ENCODE data around the gene THSD4.
"Not testable (repeated sequence)": the region's sequence is repeated elsewhere in the genome, so short reads cannot be mapped to it uniquely, and the experiment has no call there.

Gene THSD4

DNA sequence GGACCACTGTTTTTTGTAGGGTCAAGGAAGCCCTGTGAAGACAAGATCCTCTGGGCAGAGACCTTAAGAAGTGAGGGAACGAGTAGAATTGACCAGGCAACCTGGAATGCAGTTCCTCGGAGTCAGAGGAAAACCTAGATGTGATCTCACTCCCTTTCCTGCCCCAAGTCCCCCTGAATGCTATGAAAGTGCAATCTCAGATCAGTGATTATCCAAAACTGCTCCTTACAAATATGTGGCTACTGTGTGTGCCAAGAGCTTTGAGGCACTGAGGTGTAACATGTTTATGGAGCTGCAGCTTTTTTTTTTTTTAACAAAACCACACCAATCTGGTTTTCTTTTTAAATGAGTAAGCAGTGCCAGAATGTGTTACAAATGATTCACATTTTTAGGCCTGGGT, 35.8 kb downstream of the THSD4 start:
- no peak for DNase-seq

DNA sequence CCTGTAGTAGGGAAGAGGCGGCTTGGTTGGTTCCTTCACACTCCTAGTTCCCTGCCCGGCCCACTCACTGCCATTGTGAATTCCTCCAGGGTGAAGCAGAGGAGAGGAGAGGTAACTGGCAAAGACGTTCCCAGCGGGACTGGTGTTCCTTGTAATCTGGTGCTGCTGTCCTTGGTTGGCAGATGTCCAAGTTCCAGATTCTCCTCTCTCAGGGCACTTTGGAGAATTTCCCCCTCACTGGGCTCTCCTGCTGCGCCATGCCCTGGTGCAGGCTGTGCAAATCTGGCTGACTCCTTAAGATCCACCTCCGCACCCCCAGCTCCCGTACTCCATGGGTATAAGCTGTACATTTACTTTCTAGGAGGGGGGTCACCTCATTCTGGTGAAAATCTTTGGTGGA, 37.3 kb downstream of the THSD4 start:
- DNase-seq = no peak

DNA sequence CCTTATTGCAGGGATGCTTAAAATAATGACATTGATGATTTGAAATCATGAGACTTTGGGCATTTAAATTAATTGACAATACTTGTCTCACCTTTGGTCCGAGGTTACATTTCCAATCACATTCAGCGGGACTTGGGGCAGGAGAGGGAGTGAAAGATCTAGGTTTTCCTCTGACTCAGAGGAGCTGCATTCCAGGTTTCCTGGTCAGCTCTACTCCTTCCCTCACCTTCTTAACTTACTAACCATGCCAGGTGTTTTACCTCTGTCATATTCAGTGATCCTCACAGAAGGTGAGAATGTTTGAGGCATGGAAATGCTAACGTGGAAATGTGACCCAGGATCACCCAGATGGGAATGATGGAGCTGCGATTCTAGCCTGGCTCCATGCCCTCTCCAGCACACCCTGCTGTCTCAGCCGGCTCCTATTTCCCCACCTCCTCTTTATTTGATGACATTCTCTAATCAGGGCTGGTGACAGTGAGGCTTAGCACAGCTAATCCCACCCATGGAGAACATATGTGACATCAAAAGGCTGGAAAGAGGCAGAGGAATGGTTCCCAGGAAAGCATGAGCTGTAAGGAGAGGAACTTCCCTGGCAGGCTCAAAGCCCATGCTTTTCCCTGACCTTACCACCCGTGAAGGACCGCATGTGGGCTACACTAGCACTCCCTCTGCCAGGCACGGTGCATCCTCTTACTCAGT, 38.7 kb downstream of the THSD4 start:
- no peak for DNase-seq

DNA sequence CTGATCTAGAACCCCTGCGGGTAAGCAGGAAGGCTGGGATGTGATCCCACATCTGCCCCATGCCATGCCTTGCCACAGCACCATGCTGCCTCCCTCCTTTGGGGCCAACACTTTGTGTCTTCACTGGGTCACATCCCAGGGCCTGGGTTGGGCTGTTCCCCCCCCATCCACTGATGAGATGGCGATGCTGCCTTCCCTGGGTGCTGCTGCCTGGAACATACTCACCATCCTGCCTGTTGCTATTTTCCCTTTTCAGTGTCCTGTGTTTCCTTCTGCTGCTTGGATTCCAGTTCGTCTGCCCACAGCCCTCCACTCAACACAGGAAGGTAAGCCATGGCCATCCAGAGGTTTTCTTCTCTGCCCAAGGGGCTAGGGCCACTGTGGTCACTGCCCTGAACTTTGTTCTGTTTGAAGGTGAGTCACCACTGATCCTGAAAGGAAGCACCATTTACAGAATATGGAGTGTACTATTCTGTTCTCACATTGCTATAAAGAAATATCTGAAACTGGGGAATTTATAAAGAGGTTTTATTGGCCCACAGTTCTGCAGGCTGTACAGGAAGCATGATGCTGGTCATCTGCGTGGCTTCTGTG, 39.4 kb downstream of the THSD4 start:
- no peak for DNase-seq

DNA sequence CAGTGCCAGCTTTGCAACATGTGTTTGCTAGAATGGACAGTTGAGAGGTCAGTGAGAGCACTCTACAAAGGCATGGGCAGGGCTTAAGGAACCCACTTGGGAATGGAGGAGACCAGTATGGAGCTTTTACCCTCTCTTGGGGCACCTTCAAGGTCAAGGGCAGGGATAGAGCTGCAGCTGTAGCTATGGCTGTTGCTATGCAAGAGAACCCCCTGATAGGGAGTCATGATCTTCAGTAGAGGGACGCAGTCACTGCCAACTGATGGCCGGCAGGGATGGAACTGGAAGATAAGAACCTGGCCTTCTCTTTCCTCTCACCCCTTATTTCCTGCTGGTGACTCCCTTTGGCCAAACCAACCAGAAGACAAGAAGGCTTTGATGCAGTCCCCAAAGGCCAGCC, 40.3 kb downstream of the THSD4 start:
- DNase-seq = no peak

DNA sequence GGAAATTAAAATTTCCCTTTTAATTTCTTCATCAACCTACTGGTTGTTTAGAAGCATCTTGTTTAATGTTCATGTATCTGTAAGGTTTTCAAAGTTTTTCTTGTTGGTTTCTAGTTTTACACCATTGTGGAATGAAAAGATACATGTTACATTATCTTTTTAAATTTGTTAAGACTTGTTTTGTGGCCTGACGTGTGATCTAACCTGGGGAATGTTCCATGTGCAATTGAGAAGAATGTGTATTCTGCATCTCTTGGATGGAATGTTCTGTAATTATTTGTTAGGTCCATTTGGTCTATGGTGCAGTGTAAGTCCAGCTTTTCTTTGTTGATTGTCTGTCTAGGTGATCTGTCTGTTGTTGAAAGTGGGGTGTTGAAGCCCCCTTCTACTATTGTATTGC, 45.7 kb downstream of the THSD4 start:
- DNase-seq = no peak

DNA sequence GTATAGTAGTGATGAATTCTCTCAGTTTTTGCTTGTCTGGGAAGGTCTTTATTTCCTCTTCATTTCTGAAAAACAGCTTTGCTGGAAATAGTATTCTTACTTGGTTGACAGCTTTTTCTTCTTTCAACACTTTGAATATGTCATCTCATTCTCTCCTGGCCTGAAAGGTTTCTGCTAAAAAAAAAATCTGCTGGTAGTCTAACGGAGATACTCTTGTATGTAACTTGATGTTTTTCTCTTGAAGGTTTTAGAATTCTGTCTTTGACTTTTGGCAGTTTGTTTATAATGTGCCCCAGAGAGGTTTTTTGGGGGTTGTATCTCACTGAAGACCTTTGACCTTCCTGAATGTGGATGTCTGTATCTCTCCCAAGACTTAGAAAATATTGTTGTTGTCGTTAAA, 47.0 kb downstream of the THSD4 start:
- no peak for DNase-seq

DNA sequence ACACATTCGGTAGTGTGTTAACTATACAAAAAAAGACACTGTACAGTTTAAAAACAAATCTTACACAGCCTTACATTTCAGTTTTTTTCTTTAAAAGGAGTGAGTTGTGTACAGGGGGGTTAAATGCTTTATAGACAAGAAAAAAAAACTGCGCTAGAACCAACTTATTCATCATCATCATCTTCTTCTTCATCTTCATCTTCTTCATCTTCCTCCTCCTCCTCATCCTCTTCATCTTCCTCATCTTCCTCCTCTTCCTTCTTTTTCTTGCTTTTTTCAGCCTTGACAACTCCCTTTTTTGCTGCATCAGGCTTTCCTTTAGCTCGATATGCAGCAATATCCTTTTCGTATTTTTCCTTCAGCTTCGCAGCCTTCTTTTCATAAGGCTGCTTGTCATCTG, 49.3 kb downstream of the THSD4 start:
- not testable (repeated sequence) for DNase-seq

DNA sequence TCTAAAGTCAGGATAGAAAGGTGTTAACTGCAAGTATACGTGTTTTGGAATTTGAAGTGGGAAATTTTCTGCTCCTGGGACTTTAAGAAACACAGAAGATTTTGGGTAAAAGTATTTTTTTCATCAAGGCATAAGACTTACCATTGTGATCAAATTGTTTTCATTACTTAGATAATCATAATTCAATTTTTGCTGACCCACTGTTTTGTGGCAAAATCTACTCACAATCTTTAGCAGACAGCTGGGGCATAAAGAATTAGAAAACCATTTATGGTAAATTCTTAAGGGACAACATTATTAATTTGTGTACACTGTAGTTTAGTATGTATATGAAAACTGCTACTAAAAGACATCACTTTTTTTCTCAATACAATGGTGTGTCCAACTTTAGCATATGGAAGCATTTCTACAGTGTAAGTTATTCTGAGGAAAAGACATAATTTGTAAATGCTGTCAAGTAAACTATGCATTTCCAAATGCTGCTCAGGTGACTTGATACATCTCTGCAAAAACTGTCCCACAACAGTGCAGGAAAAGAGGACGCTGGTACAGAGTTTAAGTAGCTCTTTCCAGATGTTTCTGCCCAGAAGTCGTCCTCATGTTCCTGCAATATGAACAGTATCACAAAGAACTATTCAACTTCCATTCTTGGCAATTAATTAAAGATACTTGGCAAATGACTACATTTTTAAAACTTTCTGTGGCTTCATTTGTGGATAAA, 52.3 kb downstream of the THSD4 start:
- no peak for DNase-seq

DNA sequence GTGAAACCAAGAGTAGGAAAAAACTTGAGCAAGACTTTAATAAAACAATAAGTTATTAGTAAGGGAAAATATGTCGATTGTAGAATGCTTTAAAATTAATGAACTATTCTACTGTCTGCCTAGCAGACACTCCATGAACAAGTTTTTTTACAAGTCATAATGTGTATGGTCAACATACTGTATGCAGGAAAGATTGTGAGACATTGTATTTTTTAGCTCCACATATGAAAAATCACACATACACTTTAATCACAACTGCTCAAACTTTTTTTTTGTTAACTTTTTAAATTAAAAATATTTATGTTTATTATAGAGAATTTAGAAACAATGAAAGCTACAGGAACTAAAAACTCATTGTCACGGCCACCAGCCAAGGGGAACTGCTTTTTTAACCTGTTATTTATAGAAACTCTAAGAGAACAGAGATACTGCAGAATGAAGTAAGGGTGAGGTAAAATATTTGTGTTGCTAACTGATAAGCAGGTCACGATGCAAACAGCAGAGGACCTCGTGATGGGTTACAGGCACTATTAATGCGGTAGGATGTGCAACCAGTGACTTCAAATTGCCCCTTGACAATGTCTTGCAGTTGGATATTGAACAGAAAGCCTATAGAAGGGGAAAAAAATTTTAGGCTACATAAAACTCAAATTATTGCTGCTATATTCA, 53.0 kb downstream of the THSD4 start:
- DNase-seq = no peak

DNA sequence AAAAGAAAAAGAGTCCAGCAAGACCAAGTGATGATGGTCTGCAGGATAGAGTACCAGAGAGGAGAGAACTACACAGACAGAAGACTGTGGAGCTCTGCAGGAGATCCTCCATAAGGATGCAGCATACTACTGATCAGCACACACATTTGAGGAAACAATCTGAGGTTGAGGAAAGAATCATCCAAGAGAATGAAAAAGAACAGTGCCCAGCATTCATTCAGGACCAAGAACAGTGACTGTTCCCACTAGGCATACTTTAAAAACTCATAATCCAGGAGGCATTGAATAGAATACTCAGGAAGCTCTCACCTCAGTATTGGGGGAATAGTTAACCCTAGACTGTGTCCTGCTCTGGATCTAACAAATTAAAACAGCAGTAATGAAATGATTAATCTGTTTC, 54.9 kb downstream of the THSD4 start:
- DNase-seq = no peak

DNA sequence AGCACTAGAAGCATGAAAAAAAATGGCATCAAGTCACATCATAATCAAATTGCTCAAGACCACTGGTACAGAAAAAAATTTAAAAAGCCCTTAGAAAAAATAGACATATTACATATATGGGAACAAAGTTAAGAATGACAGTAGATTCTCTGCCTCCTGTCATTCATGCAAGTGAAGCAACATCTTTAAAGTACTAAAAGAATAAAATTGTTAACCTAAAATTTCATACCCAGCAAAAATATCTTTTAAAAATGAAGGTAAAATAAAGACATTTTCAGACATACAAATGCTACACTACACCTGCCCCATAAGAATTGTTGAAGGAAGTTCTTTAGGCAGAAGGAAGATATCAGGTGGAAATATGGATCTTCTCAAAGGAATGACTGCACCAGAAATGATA, 55.9 kb downstream of the THSD4 start:
- DNase-seq = no peak

DNA sequence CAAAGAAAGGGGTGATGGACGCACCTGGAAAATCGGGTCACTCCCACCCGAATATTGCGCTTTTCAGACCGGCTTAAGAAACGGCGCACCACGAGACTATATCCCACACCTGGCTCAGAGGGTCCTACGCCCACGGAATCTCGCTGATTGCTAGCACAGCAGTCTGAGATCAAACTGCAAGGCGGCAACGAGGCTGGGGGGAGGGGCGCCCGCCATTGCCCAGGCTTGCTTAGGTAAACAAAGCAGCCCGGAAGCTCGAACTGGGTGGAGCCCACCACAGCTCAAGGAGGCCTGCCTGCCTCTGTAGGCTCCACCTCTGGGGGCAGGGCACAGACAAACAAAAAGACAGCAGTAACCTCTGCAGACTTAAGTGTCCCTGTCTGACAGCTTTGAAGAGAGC, 59.1 kb downstream of the THSD4 start:
- DNase-seq = not testable (repeated sequence)

DNA sequence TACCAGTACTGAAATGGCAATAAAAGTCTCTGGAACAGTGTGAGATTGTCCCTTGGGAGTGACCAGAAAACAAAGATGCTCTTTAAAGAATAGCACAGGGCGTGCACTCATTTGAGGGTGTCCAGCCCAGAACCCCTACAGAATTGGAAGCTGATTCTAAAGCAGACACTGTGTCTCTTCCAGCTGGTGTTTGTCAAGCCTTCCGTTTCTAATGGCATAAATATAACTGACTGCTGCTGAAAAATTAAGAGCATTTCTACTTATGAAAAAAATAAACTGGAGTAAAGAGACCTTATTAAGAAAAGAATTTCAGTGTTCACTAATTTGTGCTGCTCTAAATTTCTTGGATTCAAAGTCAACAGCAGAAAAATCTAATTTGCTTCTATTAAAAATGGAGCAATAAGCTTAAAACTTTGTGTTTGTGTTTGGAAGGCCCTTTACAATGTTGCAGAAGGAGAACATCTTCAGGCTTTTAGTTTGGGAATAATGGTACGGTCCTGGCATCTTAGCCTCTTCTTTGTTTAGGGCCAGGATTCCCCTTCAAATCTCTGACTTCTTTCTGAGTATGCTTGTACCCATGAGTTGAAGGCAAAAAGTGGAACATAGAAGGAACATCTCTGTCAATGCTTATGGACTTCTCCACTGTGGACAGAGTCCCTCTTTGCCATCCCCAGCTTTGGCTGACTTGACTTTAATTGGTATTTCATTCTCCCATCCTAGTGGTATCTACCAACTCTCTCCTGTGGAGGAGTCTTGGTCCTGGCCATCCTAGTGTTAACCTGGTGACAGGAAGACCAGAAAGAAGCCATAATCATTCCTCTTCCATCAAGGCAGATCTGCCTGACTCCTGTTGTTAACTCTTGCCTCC, 65.9 kb downstream of the THSD4 start:
- DNase-seq = no peak

DNA sequence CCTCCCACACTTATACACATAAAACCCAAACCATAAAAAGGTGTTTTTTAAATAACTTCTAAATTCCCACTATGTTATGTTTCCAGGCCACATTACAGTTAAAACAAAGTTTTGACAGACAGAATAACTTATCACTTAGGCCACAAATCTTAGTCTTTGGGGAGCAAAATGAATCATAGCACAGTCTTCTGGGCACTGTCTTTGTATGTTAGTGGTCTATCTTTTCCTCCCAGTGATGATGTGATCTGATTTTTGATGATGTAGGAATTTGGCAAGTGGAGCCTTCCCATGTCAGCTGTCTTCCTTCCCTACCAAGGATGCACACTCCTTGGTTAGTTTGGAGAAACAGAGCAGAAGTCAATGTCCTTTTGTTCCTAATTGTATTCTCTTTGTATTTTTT, 67.3 kb downstream of the THSD4 start:
- DNase-seq = no peak

DNA sequence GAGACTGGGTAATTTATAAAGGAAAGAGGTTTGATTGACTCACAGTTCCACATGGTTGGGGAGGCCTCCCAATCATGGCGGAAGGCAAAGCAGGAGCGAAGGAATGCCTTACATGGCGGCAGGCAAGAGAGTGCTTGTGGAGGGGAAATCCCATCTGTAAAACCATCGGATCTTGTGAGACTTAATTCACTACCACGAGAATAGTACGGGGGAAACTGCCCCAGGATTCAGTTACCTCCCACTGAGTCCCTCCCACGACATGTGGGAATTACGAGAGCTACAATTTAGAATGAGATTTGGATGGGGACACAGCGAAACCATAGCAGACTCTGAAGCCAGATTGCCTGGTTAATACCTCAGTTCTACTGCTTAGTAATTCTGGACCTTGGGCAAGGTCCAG, 67.8 kb downstream of the THSD4 start:
- DNase-seq = no peak

DNA sequence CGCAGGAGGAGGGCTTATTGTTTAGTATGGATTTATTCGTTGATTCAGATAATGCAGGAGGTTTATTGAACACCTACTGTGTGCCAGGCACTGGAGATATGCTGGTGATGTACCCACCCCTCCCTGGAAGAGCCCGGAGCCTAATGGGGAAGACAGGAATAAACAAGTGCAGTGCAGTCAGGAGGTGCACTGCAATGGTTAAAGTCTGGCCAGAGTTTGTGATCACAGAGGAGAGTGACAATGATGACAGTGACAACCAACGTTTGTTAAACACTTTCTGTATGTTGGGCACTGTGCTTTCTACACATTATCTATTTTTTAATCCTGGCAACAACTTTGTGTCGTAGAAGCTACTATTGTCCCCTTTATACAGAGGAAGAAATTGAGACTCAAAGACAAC, 70.4 kb downstream of the THSD4 start:
- DNase-seq = no peak

DNA sequence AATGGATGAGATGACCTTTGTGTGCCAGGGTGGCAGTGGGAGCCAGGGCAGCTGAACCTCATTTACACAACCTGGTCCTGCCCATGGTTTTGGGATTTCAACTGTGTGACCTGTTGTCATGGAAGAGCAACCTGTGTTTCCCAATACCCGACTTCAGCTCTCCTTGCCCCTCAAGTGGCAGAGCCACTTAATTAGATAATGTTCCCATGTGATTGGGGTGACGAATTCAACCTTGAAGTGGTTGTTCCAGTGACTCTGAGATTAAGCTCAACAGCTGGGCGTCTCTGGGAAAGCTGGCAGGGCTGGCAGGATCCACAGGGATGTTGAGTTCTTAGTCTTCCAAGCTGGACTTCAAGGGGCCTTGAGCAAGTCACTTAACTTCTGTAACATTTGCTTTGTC, 71.0 kb downstream of the THSD4 start:
- no peak for DNase-seq

DNA sequence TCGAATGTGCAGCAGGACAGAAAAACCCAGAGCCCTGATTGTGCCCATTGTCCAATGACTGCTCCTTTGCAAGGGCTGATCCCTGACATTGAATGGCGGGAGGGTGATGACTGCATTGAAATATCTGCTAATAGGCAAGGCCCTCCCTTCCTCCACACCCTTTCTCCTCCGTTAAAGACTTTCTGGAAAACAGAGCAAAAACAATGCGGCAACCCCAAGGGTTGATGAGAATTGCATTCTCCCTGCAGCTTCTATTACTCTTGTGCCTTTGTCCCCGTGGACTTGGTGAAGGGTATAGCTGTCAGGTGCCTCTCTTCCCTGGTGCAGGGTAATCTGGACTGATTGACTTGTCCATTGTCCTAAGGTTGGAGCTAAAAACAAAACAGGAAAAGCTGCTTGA, 71.8 kb downstream of the THSD4 start:
- no peak for DNase-seq

DNA sequence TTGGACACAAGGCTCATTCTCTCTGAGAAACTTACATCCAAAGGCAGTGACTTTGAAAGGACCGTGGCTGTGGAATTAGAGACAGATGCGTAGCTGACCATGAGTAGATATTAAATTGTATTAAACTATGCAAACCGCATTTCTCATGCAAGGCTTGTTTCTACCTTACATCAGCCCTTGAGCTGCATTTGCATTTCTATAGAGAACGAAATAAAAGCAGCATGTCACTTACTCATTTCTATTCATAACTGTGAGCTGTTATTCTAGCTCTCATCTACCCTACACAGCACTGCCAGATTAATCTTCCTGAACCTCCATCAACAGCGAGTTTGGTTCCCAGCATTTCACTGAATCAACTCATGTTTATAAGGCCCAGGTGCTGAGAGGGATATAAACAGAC, 72.3 kb downstream of the THSD4 start:
- DNase-seq = no peak

DNA sequence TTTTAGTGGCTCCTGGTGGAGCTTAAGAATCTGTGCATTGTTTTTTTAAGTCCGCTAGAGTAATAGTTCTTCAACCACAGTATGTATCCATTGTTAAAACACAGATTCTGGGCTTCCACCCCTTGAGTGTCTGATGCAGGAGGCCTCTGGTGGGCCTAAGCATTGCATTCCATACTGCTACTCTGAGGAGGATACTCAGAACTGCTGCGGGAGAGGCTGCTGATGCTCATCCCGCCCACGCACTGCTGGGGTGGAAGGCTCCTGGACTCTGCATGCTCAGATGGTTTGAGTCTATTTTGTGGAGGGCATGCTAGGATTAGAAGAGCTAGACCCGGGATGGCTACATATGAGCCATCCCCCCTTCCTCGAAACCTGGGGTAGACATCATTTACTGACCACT, 74.4 kb downstream of the THSD4 start:
- DNase-seq = no peak

DNA sequence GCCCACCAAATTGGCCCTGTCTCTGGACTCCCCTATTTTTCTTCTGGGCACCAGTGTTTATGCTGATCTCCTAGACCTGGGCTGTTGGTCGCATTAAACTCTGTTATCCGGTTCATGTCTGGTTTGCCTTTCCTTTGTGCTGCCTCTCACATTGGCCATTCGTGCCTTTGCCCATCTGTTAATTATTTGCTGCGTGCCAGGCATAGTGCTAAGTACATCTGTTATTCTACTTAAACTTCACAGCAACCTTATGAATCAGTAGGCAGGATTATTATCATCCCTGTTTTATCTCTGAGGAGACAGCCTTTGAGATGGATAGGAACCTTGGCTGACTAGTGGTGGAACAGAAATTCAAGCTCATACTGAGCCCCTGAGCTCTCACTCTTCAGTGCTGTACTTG, 76.0 kb downstream of the THSD4 start:
- no peak for DNase-seq

DNA sequence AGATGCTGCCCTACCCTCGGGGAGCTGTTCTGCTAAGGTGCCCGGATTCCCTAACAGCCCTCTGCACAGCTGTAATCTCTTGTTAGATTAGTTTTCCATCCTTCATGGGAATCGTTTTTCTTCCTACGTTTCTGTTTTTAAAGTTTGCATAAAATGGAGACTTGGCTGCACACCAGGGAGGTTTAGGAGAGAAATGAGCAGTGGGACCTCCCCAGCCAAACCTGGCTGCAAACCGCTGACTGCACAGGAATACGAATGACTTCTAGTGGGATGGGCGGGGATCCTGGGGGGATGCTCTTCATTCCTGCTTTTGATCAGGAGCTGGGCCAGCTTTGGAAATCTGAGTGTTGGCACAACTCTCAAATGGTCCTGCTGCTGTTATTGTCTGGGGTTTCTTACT, 77.5 kb downstream of the THSD4 start:
- no peak for DNase-seq
